Stimulated activated naive CD8-positive, alpha-beta T cell treated with anti-CD3 and anti-CD28 coated beads, Interleukin-15, Interleukin-2, amounts not matched to agents 100 ng/mL and 50 ng/mL, for 24 hours (primary cell): ENCODE data around the gene NETO2.

Experiments used
- H3K27ac Mint-ChIP-seq: one replicate; pipeline ENCODE4 v1.8.0; 2021; ENCODE audit warnings: mild to moderate bottlenecking, mixed read lengths
- H3K27me3 Mint-ChIP-seq: one replicate; pipeline ENCODE4 v1.8.0; 2021; ENCODE audit warnings: mixed read lengths
- H3K36me3 Mint-ChIP-seq: one replicate; pipeline ENCODE4 v1.8.0; 2021; ENCODE audit warnings: low read depth, mixed read lengths
- H3K4me1 Mint-ChIP-seq: one replicate; pipeline ENCODE4 v1.8.0; 2021; ENCODE audit warnings: low read depth, mixed read lengths
- H3K4me3 Mint-ChIP-seq: one replicate; pipeline ENCODE4 v1.8.0; 2021; ENCODE audit warnings: mild to moderate bottlenecking, mixed read lengths
- H3K9me3 Mint-ChIP-seq: one replicate; pipeline ENCODE4 v1.8.0; 2021; ENCODE audit warnings: mixed read lengths

NETO2 gene

GRCh38 chr16:47049901-47050583 is 93.7 kb downstream of the NETO2 start:
- no peaks in the 10 kb centered on the region for H3K27me3 Mint-ChIP-seq
- peaks cover 9% of the 10 kb centered on the region for H3K4me1 Mint-ChIP-seq
- no peak overlapping the region for H3K4me3 Mint-ChIP-seq
- H3K9me3 Mint-ChIP-seq = no peaks in the 10 kb centered on the region
- H3K36me3 Mint-ChIP-seq = no peaks in the 10 kb centered on the region
- H3K27ac Mint-ChIP-seq = no peak overlapping the region

- no peaks in the 10 kb centered on the region for H3K9me3 Mint-ChIP-seq
- H3K27me3 Mint-ChIP-seq = no peaks in the 10 kb centered on the region
- H3K4me3 Mint-ChIP-seq = no peak overlapping the region
- no peaks in the 10 kb centered on the region for H3K36me3 Mint-ChIP-seq
- peaks cover 12% of the 10 kb centered on the region for H3K4me1 Mint-ChIP-seq
- H3K27ac Mint-ChIP-seq = no peak overlapping the region
These were observed 96.1 kb downstream of the NETO2 start for GRCh38 chr16:47047524-47048203.

- no peaks in the 10 kb centered on the region for H3K27me3 Mint-ChIP-seq
- no peaks in the 10 kb centered on the region for H3K36me3 Mint-ChIP-seq
- H3K4me1 Mint-ChIP-seq = peaks cover 12% of the 10 kb centered on the region
- H3K4me3 Mint-ChIP-seq = no peak overlapping the region
- no peaks in the 10 kb centered on the region for H3K9me3 Mint-ChIP-seq
- H3K27ac Mint-ChIP-seq = no peak overlapping the region
These were observed 96.8 kb downstream of the NETO2 start for GRCh38 chr16:47046726-47047523.

- Mint-ChIP-seq H3K27ac (no peak overlapping the region), H3K36me3 (no peaks in the 10 kb centered on the region), H3K4me3 (no peak overlapping the region), H3K9me3 (no peaks in the 10 kb centered on the region), H3K4me1 (peaks cover 12% of the 10 kb centered on the region), H3K27me3 (no peaks in the 10 kb centered on the region)
These were observed 98.3 kb downstream of the NETO2 start for GRCh38 chr16:47045459-47045858.

DNA sequence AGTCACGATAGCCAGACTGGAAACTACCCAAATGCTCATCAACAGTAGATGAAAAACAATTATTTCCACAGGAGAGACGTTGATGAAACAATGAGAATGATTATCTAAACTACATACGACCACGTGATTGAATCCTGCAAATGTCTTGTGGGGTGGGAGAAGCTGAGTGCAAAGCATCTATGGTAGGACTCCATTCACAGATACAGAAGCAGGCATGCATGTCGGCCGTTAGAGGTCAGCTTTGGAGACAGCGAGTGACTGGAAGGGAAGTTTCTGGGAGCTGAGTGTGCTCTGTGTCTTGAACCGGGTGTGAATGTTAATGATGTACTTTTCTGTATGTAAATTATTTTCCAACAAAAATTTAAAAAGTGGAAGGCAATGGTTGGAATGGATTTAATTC is 98.7 kb downstream of the NETO2 start:
- Mint-ChIP-seq H3K4me1 (peaks cover 12% of the 10 kb centered on the region), H3K36me3 (no peaks in the 10 kb centered on the region), H3K9me3 (no peaks in the 10 kb centered on the region), H3K27ac (no peak overlapping the region), H3K4me3 (no peak overlapping the region), H3K27me3 (no peaks in the 10 kb centered on the region)

GRCh38 chr16:47043970-47044684 is 99.6 kb downstream of the NETO2 start:
- no peaks in the 10 kb centered on the region for H3K9me3 Mint-ChIP-seq
- no peaks in the 10 kb centered on the region for H3K27me3 Mint-ChIP-seq
- no peaks in the 10 kb centered on the region for H3K36me3 Mint-ChIP-seq
- no peak overlapping the region for H3K27ac Mint-ChIP-seq
- H3K4me1 Mint-ChIP-seq = peaks cover 12% of the 10 kb centered on the region
- H3K4me3 Mint-ChIP-seq = no peak overlapping the region

GRCh38 chr16:47043200-47043599 is 100.5 kb downstream of the NETO2 start:
- Mint-ChIP-seq H3K4me3 (no peak overlapping the region), H3K27ac (no peak overlapping the region), H3K4me1 (peaks cover 12% of the 10 kb centered on the region), H3K9me3 (no peaks in the 10 kb centered on the region), H3K36me3 (no peaks in the 10 kb centered on the region), H3K27me3 (peaks cover 2% of the 10 kb centered on the region)

DNA sequence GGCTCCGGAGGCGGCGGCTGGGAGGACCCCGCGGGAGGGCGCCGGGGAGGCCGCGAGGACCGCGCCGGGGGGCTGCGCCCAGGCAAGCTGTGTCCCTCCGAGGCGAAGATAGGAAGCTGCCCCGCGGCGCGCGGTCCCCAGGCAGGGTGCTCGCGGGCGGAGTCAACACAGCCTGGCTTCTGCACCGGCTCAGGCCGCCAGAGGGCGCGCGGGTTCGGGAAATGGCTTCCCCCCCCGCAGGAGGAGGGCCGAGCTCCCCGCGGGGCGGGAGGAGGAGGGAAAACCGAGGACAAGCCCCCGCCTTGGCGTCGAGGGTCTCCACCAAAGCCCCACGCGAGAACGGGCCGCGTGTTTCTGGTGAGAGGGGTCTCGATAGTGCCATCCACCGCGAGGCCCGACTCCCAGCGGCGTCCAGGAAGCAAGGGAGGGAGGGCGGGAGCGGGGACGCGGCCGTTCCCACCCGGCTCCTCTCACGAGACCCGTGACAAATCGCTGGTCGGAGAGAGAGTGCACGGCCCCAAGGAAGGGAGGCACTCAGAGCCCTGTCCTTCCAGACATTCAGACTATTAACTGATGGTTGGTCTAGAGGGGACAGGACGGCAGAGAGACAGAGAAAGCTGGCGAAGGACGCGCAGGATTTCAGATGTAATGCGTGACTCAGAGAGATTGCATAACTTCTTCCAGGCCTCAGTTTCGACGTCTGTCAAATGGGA is 105.8 kb downstream of the NETO2 start:
- H3K9me3 Mint-ChIP-seq = no peaks in the 10 kb centered on the region
- peak overlapping the region; percentile 73 for H3K4me3 Mint-ChIP-seq
- H3K4me1 Mint-ChIP-seq = no peaks in the 10 kb centered on the region
- no peak overlapping the region for H3K27ac Mint-ChIP-seq
- peaks cover 10% of the 10 kb centered on the region for H3K27me3 Mint-ChIP-seq
- H3K36me3 Mint-ChIP-seq = no peaks in the 10 kb centered on the region

DNA sequence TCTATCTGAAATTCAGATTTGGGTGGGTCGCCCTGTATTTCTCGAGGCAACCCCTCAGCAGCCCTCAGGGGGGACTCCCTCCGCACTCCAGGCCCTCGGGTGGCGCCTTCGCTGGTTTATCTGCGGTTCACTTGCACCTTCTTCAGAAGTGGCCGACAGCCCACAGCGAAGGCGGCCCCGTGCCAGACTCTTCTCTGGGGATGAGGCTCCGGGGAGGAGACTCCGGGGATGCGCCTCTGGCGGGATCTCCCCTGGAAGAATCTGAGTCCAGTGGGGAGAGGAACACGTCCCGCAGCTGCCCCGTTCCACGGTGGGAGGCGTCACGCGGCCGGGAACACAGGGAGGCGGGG is 106.4 kb downstream of the NETO2 start:
- H3K4me1 Mint-ChIP-seq = no peaks in the 10 kb centered on the region
- H3K36me3 Mint-ChIP-seq = no peaks in the 10 kb centered on the region
- H3K4me3 Mint-ChIP-seq = peak overlapping the region; percentile 73
- no peaks in the 10 kb centered on the region for H3K9me3 Mint-ChIP-seq
- H3K27ac Mint-ChIP-seq = no peak overlapping the region
- peaks cover 10% of the 10 kb centered on the region for H3K27me3 Mint-ChIP-seq

GRCh38 chr16:47036201-47036600 is 107.5 kb downstream of the NETO2 start:
- Mint-ChIP-seq H3K4me1 (no peaks in the 10 kb centered on the region), H3K4me3 (no peak overlapping the region), H3K36me3 (no peaks in the 10 kb centered on the region), H3K9me3 (no peaks in the 10 kb centered on the region), H3K27me3 (peaks cover 10% of the 10 kb centered on the region), H3K27ac (no peak overlapping the region)

GRCh38 chr16:47035436-47035835 is 108.3 kb downstream of the NETO2 start:
- H3K27ac Mint-ChIP-seq = no peak overlapping the region
- no peaks in the 10 kb centered on the region for H3K36me3 Mint-ChIP-seq
- no peaks in the 10 kb centered on the region for H3K4me1 Mint-ChIP-seq
- peaks cover 10% of the 10 kb centered on the region for H3K27me3 Mint-ChIP-seq
- H3K4me3 Mint-ChIP-seq = no peak overlapping the region
- no peaks in the 10 kb centered on the region for H3K9me3 Mint-ChIP-seq

GRCh38 chr16:47034455-47034854 is 109.3 kb downstream of the NETO2 start:
- no peak overlapping the region for H3K4me3 Mint-ChIP-seq
- H3K27me3 Mint-ChIP-seq = peaks cover 10% of the 10 kb centered on the region
- no peak overlapping the region for H3K27ac Mint-ChIP-seq
- no peaks in the 10 kb centered on the region for H3K4me1 Mint-ChIP-seq
- no peaks in the 10 kb centered on the region for H3K9me3 Mint-ChIP-seq
- no peaks in the 10 kb centered on the region for H3K36me3 Mint-ChIP-seq

DNA sequence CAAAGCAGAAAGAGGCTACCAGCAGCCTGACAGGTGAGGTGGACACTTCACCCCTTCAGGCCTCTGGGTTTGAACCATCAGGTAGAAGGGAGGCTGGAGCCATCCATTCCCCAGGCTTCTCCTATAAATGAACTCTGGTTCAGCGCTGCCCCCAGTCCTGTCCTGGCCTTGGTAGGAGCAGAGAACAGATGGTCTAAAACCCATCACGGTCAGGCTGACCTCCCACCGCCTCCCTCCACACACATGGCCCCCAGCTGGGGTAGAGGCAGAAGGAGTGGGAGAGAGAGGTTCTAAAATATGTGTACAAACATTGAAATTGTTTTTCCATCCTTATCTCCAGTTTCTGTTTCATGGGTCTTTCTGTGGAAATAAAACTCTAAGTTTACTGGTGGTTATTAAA is 110.6 kb downstream of the NETO2 start:
- no peaks in the 10 kb centered on the region for H3K9me3 Mint-ChIP-seq
- H3K4me1 Mint-ChIP-seq = no peaks in the 10 kb centered on the region
- peaks cover 8% of the 10 kb centered on the region for H3K27me3 Mint-ChIP-seq
- H3K4me3 Mint-ChIP-seq = no peak overlapping the region
- no peak overlapping the region for H3K27ac Mint-ChIP-seq
- H3K36me3 Mint-ChIP-seq = no peaks in the 10 kb centered on the region

- H3K9me3 Mint-ChIP-seq = no peaks in the 10 kb centered on the region
- no peaks in the 10 kb centered on the region for H3K36me3 Mint-ChIP-seq
- H3K27ac Mint-ChIP-seq = no peak overlapping the region
- no peaks in the 10 kb centered on the region for H3K27me3 Mint-ChIP-seq
- H3K4me3 Mint-ChIP-seq = no peak overlapping the region
- no peaks in the 10 kb centered on the region for H3K4me1 Mint-ChIP-seq
These were observed 114.0 kb downstream of the NETO2 start for GRCh38 chr16:47029724-47030123.
